IMR-90 (cell line): ENCODE results near the gene GPR15LG. TPM values are rescaled to one million over a fixed set of nuclear protein-coding genes. Genes with fewer than 3 reads are reported as not detected.

Experiments
- ATAC-seq: fragments of 200-7000 bp; cut with Tn5 transposase; 2 replicates; pipeline ENCODE4 v1.9.1; 2020; ENCODE audit warnings: low read depth, mild to moderate bottlenecking, moderate library complexity
- BruUV-seq: library from RNA; stranded (reverse); fragments of 400-500 nt; replicated peaks from 2 replicates; lab custom pipeline; 2021; lab: Mats Ljungman, UMichigan
- CTCF ChIA-PET: fragments of 300-600 bp; formaldehyde crosslinking; extraction: SDS; loops from one replicate; lab custom pipeline; 2021; ENCODE audit warnings: antibody characterized with exemption; lab: Yijun Ruan, JAX
- POLR2A ChIA-PET: fragments of 300-600 bp; sonication (Branson Sonifier 250); formaldehyde crosslinking; loops from one replicate; lab custom pipeline; 2022; ENCODE audit warnings: antibody characterized with exemption; ENCODE audit not compliant: unreplicated experiment; lab: Charles Lee
- DNase-seq: peaks from one replicate; pipeline ENCODE4 v3.0.0; 2013
- H2AFZ ChIP-seq: replicated peaks from 2 replicates; pipeline ENCODE3; 2013; ENCODE audit warnings: low read length, mild to moderate bottlenecking; ENCODE audit not compliant: poor library complexity
- H2AK5ac ChIP-seq: 2 replicates; pipeline ENCODE4 v1.6.1; 2013; ENCODE audit warnings: low read depth, low read length, inconsistent platforms
- H2AK9ac ChIP-seq: replicated peaks from 2 replicates; pipeline ENCODE3; 2013; ENCODE audit warnings: mild to moderate bottlenecking, low read depth, low read length, moderate library complexity; ENCODE audit not compliant: poor library complexity
- H2BK120ac ChIP-seq: 2 replicates; pipeline ENCODE4 v1.6.1; 2013; ENCODE audit warnings: low read depth, low read length, inconsistent platforms
- H2BK15ac ChIP-seq: 3 replicates; pipeline ENCODE4 v1.6.1; 2013; ENCODE audit warnings: low read depth, low read length, inconsistent platforms
- H2BK20ac ChIP-seq: 2 replicates; pipeline ENCODE4 v1.6.1; 2013; ENCODE audit warnings: low read depth, mild to moderate bottlenecking, inconsistent platforms, low read length, moderate library complexity
- H2BK5ac ChIP-seq: 2 replicates; pipeline ENCODE4 v1.6.1; 2013; ENCODE audit warnings: mild to moderate bottlenecking, low read depth, low read length, inconsistent platforms; ENCODE audit not compliant: poor library complexity, severe bottlenecking
- H3K14ac ChIP-seq: replicated peaks from 2 replicates; pipeline ENCODE4 v1.6.1; 2013; ENCODE audit warnings: low read depth, low read length, inconsistent platforms
- H3K18ac ChIP-seq: 2 replicates; pipeline ENCODE4 v1.6.1; 2013; ENCODE audit warnings: low read depth, low read length, control low read depth
- H3K23ac ChIP-seq: 2 replicates; pipeline ENCODE4 v1.6.1; 2013; ENCODE audit warnings: low read depth, low read length, inconsistent platforms
- H3K27ac ChIP-seq: 2 replicates; pipeline ENCODE4 v1.5.1; 2013; ENCODE audit warnings: mild to moderate bottlenecking, control low read depth, low read length; ENCODE audit not compliant: insufficient read depth
- H3K27me3 ChIP-seq: 2 replicates; pipeline ENCODE4 v1.6.1; 2013; ENCODE audit warnings: low read length; ENCODE audit not compliant: control insufficient read depth, insufficient read depth
- H3K36me3 ChIP-seq: 2 replicates; pipeline ENCODE4 v1.6.1; 2013; ENCODE audit warnings: low read length, mixed read lengths; ENCODE audit not compliant: control insufficient read depth, insufficient read depth
- H3K4ac ChIP-seq: 2 replicates; pipeline ENCODE4 v1.6.1; 2013; ENCODE audit warnings: low read depth, low read length, inconsistent platforms
- H3K4me1 ChIP-seq: 2 replicates; pipeline ENCODE4 v1.6.1; 2013; ENCODE audit warnings: low read length, mixed read lengths; ENCODE audit not compliant: control insufficient read depth, insufficient read depth
- H3K4me2 ChIP-seq: 2 replicates; pipeline ENCODE4 v1.6.1; 2013; ENCODE audit warnings: low read depth, mild to moderate bottlenecking, control low read depth, low read length, moderate library complexity
- H3K4me3 ChIP-seq: 2 replicates; pipeline ENCODE4 v1.5.1; 2013; ENCODE audit warnings: low read depth, mild to moderate bottlenecking, control low read depth, low read length, moderate library complexity; ENCODE audit not compliant: insufficient read depth
- H3K56ac ChIP-seq: 2 replicates; pipeline ENCODE4 v1.6.1; 2013; ENCODE audit warnings: low read length, inconsistent platforms; ENCODE audit not compliant: insufficient read depth; ENCODE audit errors: extremely low read depth
- H3K79me1 ChIP-seq, 2 experiments: 2 replicates each; pipeline ENCODE4 v1.6.1; 2013; ENCODE audit warnings: low read length in 2 of 2, inconsistent platforms in 1 of 2, low read depth in 1 of 2
- H3K9ac ChIP-seq: 2 replicates; pipeline ENCODE4 v1.6.1; 2013; ENCODE audit warnings: low read depth, low read length, control low read depth
- H3K9me1 ChIP-seq: 2 replicates; pipeline ENCODE4 v1.6.1; 2013; ENCODE audit warnings: low read length, inconsistent platforms; ENCODE audit not compliant: insufficient read depth
- H3K9me3 ChIP-seq: 2 replicates; pipeline ENCODE4 v1.6.1; 2013; ENCODE audit warnings: low read length; ENCODE audit not compliant: control insufficient read depth, insufficient read depth
- H4K20me1 ChIP-seq: 2 replicates; pipeline ENCODE4 v1.6.1; 2013; ENCODE audit warnings: low read length, inconsistent platforms; ENCODE audit not compliant: insufficient read depth
- H4K5ac ChIP-seq: 2 replicates; pipeline ENCODE4 v1.6.1; 2013; ENCODE audit warnings: mild to moderate bottlenecking, low read depth, low read length, control low read depth
- H4K8ac ChIP-seq, 2 experiments: 2 replicates each; pipeline ENCODE4 v1.6.1; 2013; ENCODE audit warnings: low read depth in 2 of 2, low read length in 2 of 2, control low read depth in 1 of 2, inconsistent platforms in 1 of 2
- H4K91ac ChIP-seq: 2 replicates; pipeline ENCODE4 v1.6.1; 2013; ENCODE audit warnings: low read depth, low read length, inconsistent platforms; ENCODE audit not compliant: insufficient read depth
- CEBPB ChIP-seq: IDR thresholded peaks from 2 replicates; pipeline ENCODE4 v1.6.1; 2012; ENCODE audit warnings: low read depth, low read length, improper control_type of control experiment
- CHD1 ChIP-seq: IDR thresholded peaks from 2 replicates; pipeline ENCODE4 v1.6.1; 2012; ENCODE audit warnings: low read depth, low read length, improper control_type of control experiment
- FOS ChIP-seq: fragments of 150-350 bp; IDR thresholded peaks from 2 replicates; pipeline ENCODE4 v1.6.1; 2016; ENCODE audit warnings: low read depth, low read length
- MAFK ChIP-seq: IDR thresholded peaks from 2 replicates; pipeline ENCODE4 v1.6.1; 2012; ENCODE audit warnings: low read depth, low read length, improper control_type of control experiment
- MXI1 ChIP-seq: IDR thresholded peaks from 2 replicates; pipeline ENCODE4 v1.6.1; 2012; ENCODE audit warnings: low read depth, mild to moderate bottlenecking, low read length, moderate library complexity, borderline replicate concordance
- NFE2L2 ChIP-seq: fragments of 150-350 bp; IDR thresholded peaks from 2 replicates; pipeline ENCODE4 v1.6.1; 2016; ENCODE audit warnings: low read depth, mild to moderate bottlenecking, low read length
- POLR2A ChIP-seq: IDR thresholded peaks from 2 replicates; pipeline ENCODE4 v1.6.1; 2012; ENCODE audit warnings: mild to moderate bottlenecking, low read depth, low read length
- RAD21 ChIP-seq: IDR thresholded peaks from 2 replicates; pipeline ENCODE4 v1.6.1; 2012; ENCODE audit warnings: low read length, improper control_type of control experiment
- RCOR1 ChIP-seq: IDR thresholded peaks from 2 replicates; pipeline ENCODE4 v1.6.1; 2012; ENCODE audit warnings: mild to moderate bottlenecking, low read length, improper control_type of control experiment; ENCODE audit not compliant: insufficient replicate concordance
- RFX5 ChIP-seq: IDR thresholded peaks from 2 replicates; pipeline ENCODE4 v1.8.0; 2012; ENCODE audit warnings: low read depth, mild to moderate bottlenecking, low read length, moderate library complexity
- USF2 ChIP-seq: fragments of 150-350 bp; IDR thresholded peaks from 2 replicates; pipeline ENCODE4 v1.6.1; 2017; ENCODE audit warnings: mild to moderate bottlenecking, antibody characterized with exemption, low read length, low read depth
- WGBS, 2 experiments: methylation state at CpG; one replicate each; pipeline versions ENCODE4 v1.1.5 to v1.1.7; 2013; ENCODE audit warnings: missing lambda C conversion rate in 2 of 2; ENCODE audit not compliant: insufficient read length in 1 of 2; ENCODE audit errors: extremely low coverage in 2 of 2; 5-methylcytosine and 5-hydroxymethylcytosine counted together
- dilution Hi-C: fragments of 300-500 bp; cut with HindIII; formaldehyde crosslinking; loops from one replicate; pipeline ENCODE4 v1.14.3; 2018; ENCODE audit warnings: low sequenced_read_pairs; ENCODE audit not compliant: unreplicated experiment
- in situ Hi-C: fragments of 300-500 bp; cut with MboI; formaldehyde crosslinking; loops from 3 replicates; pipeline ENCODE4 v1.14.3; 2019; ENCODE audit warnings: low sequenced_read_pairs, inconsistent platforms, mixed read lengths
- intact Hi-C: fragments of 100-400 bp; cut with micrococcal nuclease; formaldehyde crosslinking; loops from 2 replicates; pipeline ENCODE4 v1.10.0; 2022
- polyA plus RNA-seq, 3 experiments: library from polyadenylated mRNA; depleted of rRNA; stranded (reverse); fragments of >200 nt; gene quantifications; 2 replicates each; pipeline ENCODE4 v1.2.3, GENCODE V29; 2012; ENCODE audit warnings: low replicate concordance in 1 of 3
- total RNA-seq: library from RNA; depleted of rRNA; stranded (reverse); fragments of >200 nt; gene quantifications from 2 replicates; pipeline ENCODE4 v1.2.3, GENCODE V29; 2012
- TF ChIP-seq, protein P1 (sequence below): conservative IDR thresholded peaks from 2 replicates; pipeline ENCODE4 v1.5.1; 2012; ENCODE audit warnings: mild to moderate bottlenecking, low read depth, low read length, improper control_type of control experiment
- TF ChIP-seq, protein P2 (sequence below): fragments of 150-350 bp; IDR thresholded peaks from 2 replicates; pipeline ENCODE4 v1.6.1; 2016; ENCODE audit warnings: low read depth, mild to moderate bottlenecking, low read length, moderate library complexity, borderline replicate concordance

The GPR15LG gene
- total and polyA plus RNA-seq, 2 of the 4 experiments (the other 2 are of a cell fraction) = not detected

DNA sequence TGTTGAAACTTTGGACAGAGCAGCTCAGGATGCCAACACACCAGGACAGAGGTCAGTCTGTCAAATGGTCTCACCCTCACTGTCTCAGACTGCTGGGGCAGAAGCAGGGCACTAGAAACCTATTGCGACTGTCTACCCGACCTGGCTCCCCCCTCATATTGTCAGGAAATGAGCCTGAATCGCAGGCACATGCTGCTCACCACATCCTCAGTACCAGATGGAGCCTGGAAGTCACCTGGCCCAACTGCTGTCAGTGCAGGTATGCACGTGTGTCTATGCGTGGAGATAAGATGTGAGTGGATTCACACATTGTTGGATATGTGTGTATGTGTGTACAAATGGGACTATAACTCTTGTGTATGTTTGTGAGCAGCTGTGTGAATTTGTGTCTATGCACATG, 17.5 kb downstream of the GPR15LG start:
- ATAC-seq (no peak), DNase-seq (no peak)
- no peak overlapping the region for H2BK120ac ChIP-seq
- ChIA-PET POLR2A (no interaction called here), CTCF (no interaction called here)
- H4K5ac ChIP-seq = no peak overlapping the region
- no peak overlapping the region for H3K14ac ChIP-seq
- H3K18ac ChIP-seq = no peak overlapping the region
- no peak overlapping the region for H2BK20ac ChIP-seq
- no peak overlapping the region for H4K91ac ChIP-seq
- no peak overlapping the region for H3K9ac ChIP-seq
- no peak overlapping the region for H3K56ac ChIP-seq
- in situ Hi-C loops = no loop called here
- no peak overlapping the region for H2AK9ac ChIP-seq
- TF ChIP-seq CHD1 (no peak), RCOR1 (no peak), MXI1 (no peak), NFE2L2 (no peak), RAD21 (no peak), USF2 (no peak), RFX5 (no peak), FOS (no peak), CEBPB (no peak), MAFK (no peak), POLR2A (no peak)
- TF ChIP-seq, protein P1, sequence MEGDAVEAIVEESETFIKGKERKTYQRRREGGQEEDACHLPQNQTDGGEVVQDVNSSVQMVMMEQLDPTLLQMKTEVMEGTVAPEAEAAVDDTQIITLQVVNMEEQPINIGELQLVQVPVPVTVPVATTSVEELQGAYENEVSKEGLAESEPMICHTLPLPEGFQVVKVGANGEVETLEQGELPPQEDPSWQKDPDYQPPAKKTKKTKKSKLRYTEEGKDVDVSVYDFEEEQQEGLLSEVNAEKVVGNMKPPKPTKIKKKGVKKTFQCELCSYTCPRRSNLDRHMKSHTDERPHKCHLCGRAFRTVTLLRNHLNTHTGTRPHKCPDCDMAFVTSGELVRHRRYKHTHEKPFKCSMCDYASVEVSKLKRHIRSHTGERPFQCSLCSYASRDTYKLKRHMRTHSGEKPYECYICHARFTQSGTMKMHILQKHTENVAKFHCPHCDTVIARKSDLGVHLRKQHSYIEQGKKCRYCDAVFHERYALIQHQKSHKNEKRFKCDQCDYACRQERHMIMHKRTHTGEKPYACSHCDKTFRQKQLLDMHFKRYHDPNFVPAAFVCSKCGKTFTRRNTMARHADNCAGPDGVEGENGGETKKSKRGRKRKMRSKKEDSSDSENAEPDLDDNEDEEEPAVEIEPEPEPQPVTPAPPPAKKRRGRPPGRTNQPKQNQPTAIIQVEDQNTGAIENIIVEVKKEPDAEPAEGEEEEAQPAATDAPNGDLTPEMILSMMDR = no peak
- TF ChIP-seq, protein P2, sequence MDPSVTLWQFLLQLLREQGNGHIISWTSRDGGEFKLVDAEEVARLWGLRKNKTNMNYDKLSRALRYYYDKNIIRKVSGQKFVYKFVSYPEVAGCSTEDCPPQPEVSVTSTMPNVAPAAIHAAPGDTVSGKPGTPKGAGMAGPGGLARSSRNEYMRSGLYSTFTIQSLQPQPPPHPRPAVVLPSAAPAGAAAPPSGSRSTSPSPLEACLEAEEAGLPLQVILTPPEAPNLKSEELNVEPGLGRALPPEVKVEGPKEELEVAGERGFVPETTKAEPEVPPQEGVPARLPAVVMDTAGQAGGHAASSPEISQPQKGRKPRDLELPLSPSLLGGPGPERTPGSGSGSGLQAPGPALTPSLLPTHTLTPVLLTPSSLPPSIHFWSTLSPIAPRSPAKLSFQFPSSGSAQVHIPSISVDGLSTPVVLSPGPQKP = no peak
- 60% methylated on average over 2 of the region's 5 CpGs; no CpG with 5 or more reads in 1 of the 2 experiments for WGBS, 2 experiments
- no peak overlapping the region for H2AFZ ChIP-seq
- no peaks in the 10 kb centered on the region for H3K9me3 ChIP-seq
- H2BK15ac ChIP-seq = no peak overlapping the region
- peaks cover 8% of the 10 kb centered on the region for H3K9me1 ChIP-seq
- intact Hi-C loops = no loop called here
- H3K4me1 ChIP-seq = peaks cover 2% of the 10 kb centered on the region; the same call in 1 of the 2 replicates
- H3K4ac ChIP-seq = no peak overlapping the region
- dilution Hi-C loops = no loop called here
- no peak overlapping the region for H3K4me2 ChIP-seq
- no peak overlapping the region for H3K23ac ChIP-seq
- H3K36me3 ChIP-seq = no peaks in the 10 kb centered on the region
- peaks cover 38% of the 10 kb centered on the region for H3K27me3 ChIP-seq
- H4K20me1 ChIP-seq = no peaks in the 10 kb centered on the region
- H3K4me3 ChIP-seq = no peak overlapping the region
- no peaks in the 10 kb centered on the region for H3K79me1 ChIP-seq
- no peak overlapping the region for H2AK5ac ChIP-seq
- no peak overlapping the region for H4K8ac ChIP-seq
- no peak overlapping the region for H3K27ac ChIP-seq
- no TSS peak for BruUV-seq
- H2BK5ac ChIP-seq = no peak overlapping the region
